ENCODE measurements around the gene SPSB1. TPM values are rescaled to one million over a fixed set of nuclear protein-coding genes. Genes with fewer than 3 reads are reported as not detected.

The SPSB1 gene
- total RNA-seq, 1 donor from 2014 or later, result 17.6 TPM

- H3K4me1 ChIP-seq, result peaks cover 100% of the 10 kb centered on the region
- peaks cover 28% of the 10 kb centered on the region for H3K36me3 ChIP-seq
- no peaks in the 10 kb centered on the region for H3K27me3 ChIP-seq (ENCODE audit: low read depth)
- no peaks in the 10 kb centered on the region for H3K9me3 ChIP-seq (replicated peaks)
- peak overlapping the region; percentile 97 for H3K27ac ChIP-seq (replicated peaks)
- H3K4me3 ChIP-seq, result no peak overlapping the region
- DNase-seq, result no peak
- intact Hi-C loops (cut with micrococcal nuclease), result no loop called here
- TF ChIP-seq CTCF (IDR thresholded peaks at IDR 0.05; ENCODE audit: borderline replicate concordance), result no peak
Observed at GRCh38 chr1:9245661-9246060, 47.0 kb upstream of the SPSB1 start.

- TF ChIP-seq CTCF (IDR thresholded peaks at IDR 0.05; ENCODE audit: borderline replicate concordance), result no peak
- H3K27ac ChIP-seq (replicated peaks), result peak overlapping the region; percentile 97
- intact Hi-C loops (cut with micrococcal nuclease), result no loop called here
- H3K9me3 ChIP-seq (replicated peaks), result no peaks in the 10 kb centered on the region
- no peaks in the 10 kb centered on the region for H3K27me3 ChIP-seq (ENCODE audit: low read depth)
- no peak overlapping the region for H3K4me3 ChIP-seq
- no peak for DNase-seq
- peaks cover 28% of the 10 kb centered on the region for H3K36me3 ChIP-seq
- peaks cover 100% of the 10 kb centered on the region for H3K4me1 ChIP-seq
Observed at GRCh38 chr1:9246215-9246614, 46.5 kb upstream of the SPSB1 start.

GRCh38 chr1:9246841-9247785 lies 45.6 kb upstream of the SPSB1 start:
- TF ChIP-seq CTCF (IDR thresholded peaks at IDR 0.05; ENCODE audit: borderline replicate concordance), result no peak
- intact Hi-C loops (cut with micrococcal nuclease), result no loop called here
- Histone ChIP-seq H3K27ac (replicated peaks) (peak overlapping the region; percentile 97), H3K4me1 (peaks cover 100% of the 10 kb centered on the region), H3K27me3 (ENCODE audit: low read depth) (no peaks in the 10 kb centered on the region), H3K9me3 (replicated peaks) (no peaks in the 10 kb centered on the region), H3K4me3 (no peak overlapping the region), H3K36me3 (peaks cover 28% of the 10 kb centered on the region)
- no peak for DNase-seq

GRCh38 chr1:9247894-9248293 lies 44.8 kb upstream of the SPSB1 start:
- TF ChIP-seq CTCF (IDR thresholded peaks at IDR 0.05; ENCODE audit: borderline replicate concordance), result no peak
- no peaks in the 10 kb centered on the region for H3K27me3 ChIP-seq (ENCODE audit: low read depth)
- peak overlapping the region; percentile 97 for H3K27ac ChIP-seq (replicated peaks)
- intact Hi-C loops (cut with micrococcal nuclease), result no loop called here
- peaks cover 28% of the 10 kb centered on the region for H3K36me3 ChIP-seq
- DNase-seq, result no peak
- H3K9me3 ChIP-seq (replicated peaks), result no peaks in the 10 kb centered on the region
- peaks cover 100% of the 10 kb centered on the region for H3K4me1 ChIP-seq
- no peak overlapping the region for H3K4me3 ChIP-seq

- no peak overlapping the region for H3K4me3 ChIP-seq
- DNase-seq, result no peak
- TF ChIP-seq CTCF (IDR thresholded peaks at IDR 0.05; ENCODE audit: borderline replicate concordance), result no peak
- no peaks in the 10 kb centered on the region for H3K9me3 ChIP-seq (replicated peaks)
- H3K4me1 ChIP-seq, result peaks cover 100% of the 10 kb centered on the region
- intact Hi-C loops (cut with micrococcal nuclease), result no loop called here
- no peaks in the 10 kb centered on the region for H3K27me3 ChIP-seq (ENCODE audit: low read depth)
- peak overlapping the region; percentile 97 for H3K27ac ChIP-seq (replicated peaks)
- peaks cover 28% of the 10 kb centered on the region for H3K36me3 ChIP-seq
Observed at GRCh38 chr1:9248341-9249262, 44.1 kb upstream of the SPSB1 start.
